WI38 (cell line): ENCODE results near the gene GRAP.
"Not testable (repeated sequence)": the region's sequence is repeated elsewhere in the genome, so short reads cannot be mapped to it uniquely, and the experiment has no call there.

Source experiments
- H3K4me3 ChIP-seq: 2 replicates; pipeline ENCODE4 v1.5.1; 2011; ENCODE audit warnings: low read depth, mild to moderate bottlenecking, control low read depth, low read length
- CTCF ChIP-seq: IDR thresholded peaks from 2 replicates; pipeline ENCODE4 v1.5.1; 2012; ENCODE audit warnings: low read depth, mild to moderate bottlenecking, control low read depth, low read length

Gene GRAP

DNA sequence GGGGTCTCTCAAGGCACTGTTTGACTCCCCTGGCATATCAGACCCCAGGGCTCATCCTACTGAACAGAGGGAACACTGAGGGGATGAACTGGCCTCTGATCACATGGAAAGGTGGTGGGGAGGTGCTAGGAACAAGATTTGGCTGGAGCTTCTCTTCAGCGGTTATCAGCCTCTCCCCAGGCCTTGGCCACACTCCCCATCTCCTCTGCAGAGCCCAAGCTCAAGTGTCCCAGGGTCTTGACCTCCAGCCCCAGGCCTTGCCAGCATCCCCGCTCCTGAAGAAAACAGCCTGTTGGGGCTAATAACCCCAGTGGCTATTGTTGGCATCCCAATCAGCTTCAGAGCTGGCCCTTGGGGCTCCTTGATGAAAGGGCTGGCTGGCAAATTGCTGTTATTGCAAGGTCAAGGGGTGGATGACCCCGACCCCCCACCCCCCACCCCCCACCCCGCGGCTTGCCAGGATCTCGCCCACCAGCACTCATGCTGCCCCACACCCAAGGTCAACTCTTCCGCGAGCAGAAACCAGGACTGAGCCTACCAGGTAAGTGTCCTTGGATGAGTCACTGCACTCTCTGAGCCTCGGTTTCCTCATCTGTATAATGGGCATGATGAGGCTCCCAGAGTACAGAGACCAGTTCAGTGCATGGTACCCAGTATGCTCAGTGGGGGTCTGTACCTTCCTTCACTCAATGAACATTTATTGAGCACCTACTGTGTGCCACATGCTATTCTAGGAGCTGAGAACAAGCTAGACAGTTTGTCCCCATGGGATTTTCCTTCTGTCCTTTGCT, 23.4 kb downstream of the GRAP start:
- no peak overlapping the region for H3K4me3 ChIP-seq
- no peak for TF ChIP-seq CTCF

GRCh38 chr17:19022747-19023146, 24.0 kb downstream of the GRAP start:
- no peak overlapping the region for H3K4me3 ChIP-seq
- no peak for TF ChIP-seq CTCF

DNA sequence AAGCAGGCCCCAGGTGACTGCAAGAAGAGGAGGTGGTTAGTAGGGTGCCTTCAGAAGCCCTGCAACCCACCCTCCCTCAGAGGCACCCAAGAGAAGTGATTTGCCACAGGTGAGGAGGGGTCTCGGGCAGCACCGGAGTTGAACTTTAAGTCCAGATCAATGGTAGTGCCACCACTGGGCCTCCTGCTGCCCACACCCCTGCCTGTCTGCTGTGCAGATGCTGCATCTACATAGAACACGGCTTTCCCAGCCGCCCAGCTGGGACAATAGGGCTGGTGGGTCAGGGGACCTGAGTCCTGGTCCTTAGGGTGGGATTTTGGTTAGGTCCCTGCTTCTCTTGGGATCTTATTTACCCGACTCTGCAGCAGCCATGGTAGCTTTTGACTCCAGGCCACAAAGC, 24.6 kb downstream of the GRAP start:
- no peak overlapping the region for H3K4me3 ChIP-seq
- TF ChIP-seq CTCF, result no peak

GRCh38 chr17:19021622-19022083, 25.1 kb downstream of the GRAP start:
- TF ChIP-seq CTCF, result no peak
- H3K4me3 ChIP-seq, result no peak overlapping the region

- H3K4me3 ChIP-seq, result not testable (repeated sequence)
Measured at GRCh38 chr17:19021011-19021621, 25.6 kb downstream of the GRAP start.

DNA sequence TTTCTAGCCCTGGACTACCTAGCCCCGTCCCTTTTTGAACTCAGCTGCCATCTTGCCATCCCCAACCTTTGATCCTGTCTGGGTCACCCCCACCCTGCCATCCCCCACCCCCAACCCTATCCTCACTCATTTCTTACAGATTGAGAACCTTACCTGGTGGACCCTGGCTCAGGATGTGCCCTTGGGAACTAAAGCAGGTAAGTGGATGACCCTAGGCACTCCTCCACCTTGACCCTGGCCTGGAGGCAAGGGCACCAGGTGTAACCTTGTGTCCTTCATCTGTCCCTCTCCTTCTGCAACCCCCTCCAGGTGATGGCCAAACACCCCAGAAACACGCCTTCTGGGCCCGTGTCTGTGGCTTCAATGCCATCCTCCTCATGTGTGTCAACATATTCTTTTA, 26.7 kb downstream of the GRAP start:
- TF ChIP-seq CTCF, result no peak
- no peak overlapping the region for H3K4me3 ChIP-seq

GRCh38 chr17:19019041-19019941, 27.5 kb downstream of the GRAP start:
- H3K4me3 ChIP-seq, result no peak overlapping the region
- TF ChIP-seq CTCF, result no peak
